ENCODE measurements around the gene ACSS2.

ACSS2 gene

GRCh38 chr20:34970193-34970840 lies 93.9 kb downstream of the ACSS2 start:
- intact Hi-C loops (cut with DNase I): loop anchor here (5.0 kb wide), 1 partner anchor 122 kb away; the partner anchor contains the start of gene TRPC4AP
- peak in 8 of 10 donors; percentile 48 to 96 (median 68) for DNase-seq

- intact Hi-C loops (cut with DNase I): loop anchor here (5.0 kb wide), 1 partner anchor 121 kb away; the partner anchor contains the start of gene TRPC4AP
- peak in 2 of 10 donors; percentile 49 to 83 for DNase-seq
These were observed 94.6 kb downstream of the ACSS2 start for GRCh38 chr20:34970846-34971560.

- peak in 2 of 10 donors; percentile 58 to 74 for DNase-seq
- intact Hi-C loops (cut with DNase I): loop anchor here (5.0 kb wide), 1 partner anchor 121 kb away; the partner anchor contains the start of gene TRPC4AP
These were observed 95.3 kb downstream of the ACSS2 start for GRCh38 chr20:34971561-34972235.

- peak in 1 of 10 donors; percentile 12 for DNase-seq
- intact Hi-C loops (cut with DNase I): loop anchor here (5.0 kb wide), 1 partner anchor 118 kb away; the partner anchor contains the start of gene TRPC4AP
These were observed 97.8 kb downstream of the ACSS2 start for GRCh38 chr20:34974246-34974645.

- DNase-seq: peak in 2 of 10 donors; percentile 34 to 47
- intact Hi-C loops (cut with DNase I): no loop called here
These were observed 99.9 kb downstream of the ACSS2 start for GRCh38 chr20:34976286-34976685.
